Stomach (tissue), 9 donors: Measurements from ENCODE around the gene TRAF7. TPM values are rescaled to one million over a fixed set of nuclear protein-coding genes. Genes with fewer than 3 reads are reported as not detected.
A peak's percentile ranks its signal among the peaks of the same experiment; 100 is the strongest.

Experiments used
- DNase-seq, 2 donors: peaks; one replicate each; pipeline versions ENCODE4 v3.0.0 to v3.0.0-alpha.2; 2013 to 2019
- H3K27ac ChIP-seq, 5 donors: fragments of 200-600 bp in 4 of 5; sonication (generic) in 4 of 5; one replicate each; pipeline ENCODE4 v1.5.1; 2013 to 2019; ENCODE audit warnings: mild to moderate bottlenecking in 1 of 5, moderate library complexity in 1 of 5
- H3K27me3 ChIP-seq, 3 donors: fragments of 200-600 bp; sonication (generic); one replicate each; pipeline ENCODE4 v1.5.1; 2017 to 2019; ENCODE audit warnings: mixed run types in 1 of 3
- H3K36me3 ChIP-seq, 4 donors: fragments of 200-600 bp; sonication (generic); 1 replicate in 3 of 4; 2 replicates in 1 of 4; pipeline ENCODE4 v1.5.1; 2016 to 2019
- H3K4me1 ChIP-seq, 4 donors: fragments of 200-600 bp; sonication (generic); one replicate each; pipeline ENCODE4 v1.5.1; 2016 to 2019
- H3K4me3 ChIP-seq, 4 donors: fragments of 200-600 bp; sonication (generic) in 3 of 4; one replicate each; pipeline ENCODE4 v1.5.1; 2016 to 2019; ENCODE audit warnings: mild to moderate bottlenecking in 1 of 4
- H3K9me3 ChIP-seq, 4 donors: fragments of 200-600 bp; sonication (generic); one replicate each; pipeline ENCODE4 v1.5.1; 2016 to 2019
- EP300 ChIP-seq: sonication (generic); formaldehyde crosslinking; IDR thresholded peaks from one replicate; pipeline ENCODE4 v1.6.1; 2017; ENCODE audit warnings: antibody characterized with exemption
- POLR2A ChIP-seq, 4 donors: fragments of 450-650 bp; IDR thresholded peaks; one replicate each; pipeline ENCODE4 v1.6.1; 2016; ENCODE audit warnings: antibody characterized with exemption in 4 of 4, control low read depth in 2 of 4, mild to moderate bottlenecking in 1 of 4, moderate library complexity in 1 of 4
- POLR2AphosphoS5 ChIP-seq, 3 donors: sonication (generic); formaldehyde crosslinking; IDR thresholded peaks; one replicate each; pipeline ENCODE4 v1.6.1; 2016; ENCODE audit warnings: antibody characterized with exemption in 3 of 3
- WGBS, 5 donors: extraction: QIAGEN DNeasy Blood & Tissue Kit in 3 of 5; methylation state at CpG; one replicate each; pipeline versions ENCODE4 v1.1.5 to v1.1.7; 2013 to 2018; 5-methylcytosine and 5-hydroxymethylcytosine counted together
- intact Hi-C: fragments of 100-400 bp; cut with DNase I; formaldehyde crosslinking; loops from one replicate; pipeline ENCODE4 v1.15.1; 2023; ENCODE audit warnings: low total_unique reads
- polyA plus RNA-seq, 3 donors: library from polyadenylated mRNA; stranded (reverse); fragments of 200-250 nt; gene quantifications; one replicate each; pipeline ENCODE4 v1.2.3, GENCODE V29; 2013
- total RNA-seq, 5 donors: library from RNA; depleted of rRNA; stranded (reverse); fragments of >200 nt; gene quantifications; one replicate each; pipeline versions ENCODE4 v1.1.0 to v1.2.3, GENCODE V29; 2014 to 2016
- TF ChIP-seq, protein P1 (sequence below), 7 experiments: fragments of 450-650 bp in 4 of 7; fragments of 200-600 bp in 3 of 7; sonication (generic) in 3 of 7; IDR thresholded peaks; one replicate each; pipeline ENCODE4 v1.5.1; 2016 to 2019; ENCODE audit warnings: antibody characterized with exemption in 7 of 7, control low read depth in 2 of 7, mild to moderate bottlenecking in 1 of 7
- donor health status: healthy with polysubstance abuse.
- donor health status: Bipolar disorder and iron deficiency.
- donor health status: healthy.

The TRAF7 gene
- total and polyA plus RNA-seq, 8 donors = 20.9 to 204 (median 38.5) TPM

- Histone ChIP-seq H3K27ac (peak overlapping the region in 1 of 5 donors; percentile 99), H3K36me3 (peaks cover 29 to 43% (median 38%) of the 10 kb centered on the region in 4 donors)
- no peak for TF ChIP-seq POLR2A (IDR thresholded peaks at IDR 0.05)
- TF ChIP-seq EP300 = no peak
- TF ChIP-seq, protein P1, sequence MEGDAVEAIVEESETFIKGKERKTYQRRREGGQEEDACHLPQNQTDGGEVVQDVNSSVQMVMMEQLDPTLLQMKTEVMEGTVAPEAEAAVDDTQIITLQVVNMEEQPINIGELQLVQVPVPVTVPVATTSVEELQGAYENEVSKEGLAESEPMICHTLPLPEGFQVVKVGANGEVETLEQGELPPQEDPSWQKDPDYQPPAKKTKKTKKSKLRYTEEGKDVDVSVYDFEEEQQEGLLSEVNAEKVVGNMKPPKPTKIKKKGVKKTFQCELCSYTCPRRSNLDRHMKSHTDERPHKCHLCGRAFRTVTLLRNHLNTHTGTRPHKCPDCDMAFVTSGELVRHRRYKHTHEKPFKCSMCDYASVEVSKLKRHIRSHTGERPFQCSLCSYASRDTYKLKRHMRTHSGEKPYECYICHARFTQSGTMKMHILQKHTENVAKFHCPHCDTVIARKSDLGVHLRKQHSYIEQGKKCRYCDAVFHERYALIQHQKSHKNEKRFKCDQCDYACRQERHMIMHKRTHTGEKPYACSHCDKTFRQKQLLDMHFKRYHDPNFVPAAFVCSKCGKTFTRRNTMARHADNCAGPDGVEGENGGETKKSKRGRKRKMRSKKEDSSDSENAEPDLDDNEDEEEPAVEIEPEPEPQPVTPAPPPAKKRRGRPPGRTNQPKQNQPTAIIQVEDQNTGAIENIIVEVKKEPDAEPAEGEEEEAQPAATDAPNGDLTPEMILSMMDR (IDR thresholded peaks at IDR 0.05) = no peak
- TF ChIP-seq POLR2AphosphoS5 (IDR thresholded peaks at IDR 0.05) = no peak
These were observed 51.3 kb downstream of the TRAF7 start for GRCh38 chr16:2206780-2207433.

DNA sequence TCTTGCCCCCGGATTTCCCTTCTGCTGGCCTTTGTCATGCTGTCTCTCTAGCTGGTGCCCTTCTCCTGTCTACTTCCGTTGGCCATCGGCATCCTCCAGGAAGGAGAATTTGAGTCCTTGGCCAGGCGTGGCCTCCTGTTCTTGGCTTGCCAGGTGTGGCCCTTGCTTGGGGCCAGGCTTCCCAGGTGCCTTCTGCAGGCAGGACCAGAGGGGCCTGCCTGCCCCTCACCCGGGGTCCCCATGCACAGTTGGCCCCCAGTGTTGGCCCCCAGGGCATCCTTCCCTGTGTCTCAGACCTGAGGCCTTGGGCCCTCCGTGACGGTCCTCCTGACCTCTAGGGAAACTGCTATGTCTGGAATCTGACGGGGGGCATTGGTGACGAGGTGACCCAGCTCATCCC is 52.3 kb downstream of the TRAF7 start:
- TF ChIP-seq POLR2A (IDR thresholded peaks at IDR 0.05) (no peak), EP300 (no peak), POLR2AphosphoS5 (IDR thresholded peaks at IDR 0.05) (no peak)
- TF ChIP-seq, protein P1 (IDR thresholded peaks at IDR 0.05) = no peak
- peaks cover 29 to 50% (median 40%) of the 10 kb centered on the region in 4 donors for H3K36me3 ChIP-seq
- H3K9me3 ChIP-seq = no peaks in the 10 kb centered on the region
- H3K4me3 ChIP-seq = no peak overlapping the region
- no peak overlapping the region for H3K27ac ChIP-seq
- no peak for DNase-seq
- intact Hi-C loops = loop anchor here (10.0 kb wide), 1 partner anchor 47 kb away; the partner anchor contains the start of gene ECI1
- H3K27me3 ChIP-seq = no peaks in the 10 kb centered on the region
- 88 to 95% (median 92%) methylated on average over 7 to 9 of the region's 9 CpGs for WGBS, 5 donors
- peaks cover 20 to 41% (median 37%) of the 10 kb centered on the region in 4 donors for H3K4me1 ChIP-seq

More at GRCh38 chr16:2206780-2207433, 51.3 kb downstream of the TRAF7 start:
- no peak for DNase-seq
- Histone ChIP-seq H3K9me3 (no peaks in the 10 kb centered on the region), H3K27me3 (no peaks in the 10 kb centered on the region), H3K4me3 (peak overlapping the region in 2 of 4 donors; percentile 65), H3K4me1 (peaks cover 12 to 32% (median 27%) of the 10 kb centered on the region in 4 donors)
- intact Hi-C loops = loop anchor here (10.0 kb wide), 1 partner anchor 48 kb away; the partner anchor contains the start of gene ECI1
- WGBS, 5 donors = 89 to 93% (median 91%) methylated on average over 9 to 23 of the region's 23 CpGs

- peaks cover 29 to 51% (median 40%) of the 10 kb centered on the region in 4 donors for H3K36me3 ChIP-seq
- 75 to 86% (median 78%) methylated on average over 7 to 23 of the region's 23 CpGs for WGBS, 5 donors
- intact Hi-C loops = loop anchor here (10.0 kb wide), 1 partner anchor 46 kb away; the partner anchor contains the start of gene ECI1
- peaks cover 25 to 46% (median 41%) of the 10 kb centered on the region in 4 donors for H3K4me1 ChIP-seq
- no peaks in the 10 kb centered on the region for H3K27me3 ChIP-seq
- H3K4me3 ChIP-seq = no peak overlapping the region
- no peak for TF ChIP-seq POLR2A (IDR thresholded peaks at IDR 0.05)
- TF ChIP-seq POLR2AphosphoS5 (IDR thresholded peaks at IDR 0.05) = no peak
- no peak for TF ChIP-seq EP300
- TF ChIP-seq, protein P1 (IDR thresholded peaks at IDR 0.05) = no peak
- no peak for DNase-seq
- no peak overlapping the region for H3K27ac ChIP-seq
- H3K9me3 ChIP-seq = no peaks in the 10 kb centered on the region
These were observed 52.7 kb downstream of the TRAF7 start for GRCh38 chr16:2208308-2208707.

DNA sequence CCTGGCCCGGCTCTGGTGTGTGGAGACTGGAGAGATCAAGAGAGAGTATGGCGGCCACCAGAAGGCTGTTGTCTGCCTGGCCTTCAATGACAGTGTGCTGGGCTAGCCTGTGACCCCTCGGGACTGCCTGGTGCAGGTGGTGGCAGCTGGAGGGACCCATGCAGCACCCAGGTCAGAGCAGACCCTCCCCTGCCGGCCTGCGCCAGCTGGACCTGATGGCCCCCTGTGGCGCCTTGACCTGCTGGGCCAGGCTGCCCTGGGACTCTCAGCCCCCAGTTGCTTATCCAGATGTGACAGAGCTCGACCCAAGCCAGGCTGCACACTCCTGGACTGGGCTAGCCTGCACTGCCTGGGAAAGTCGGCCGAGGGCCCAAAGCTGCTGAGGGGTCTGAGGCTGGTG is 53.2 kb downstream of the TRAF7 start:
- TF ChIP-seq EP300 = no peak
- no peak for TF ChIP-seq POLR2AphosphoS5 (IDR thresholded peaks at IDR 0.05)
- TF ChIP-seq, protein P1 (IDR thresholded peaks at IDR 0.05) = no peak
- no peak for DNase-seq
- H3K9me3 ChIP-seq = no peaks in the 10 kb centered on the region
- WGBS, 5 donors = 85 to 95% (median 93%) methylated on average over 9 of the region's 9 CpGs; no CpG with 5 or more reads in 1 of the 5 donors
- intact Hi-C loops = loop anchor here (10.0 kb wide), 1 partner anchor 46 kb away; the partner anchor contains the start of gene ECI1
- H3K4me3 ChIP-seq = no peak overlapping the region
- peaks cover 29 to 51% (median 40%) of the 10 kb centered on the region in 4 donors for H3K36me3 ChIP-seq
- H3K27ac ChIP-seq = no peak overlapping the region
- H3K4me1 ChIP-seq = peaks cover 29 to 50% (median 46%) of the 10 kb centered on the region in 4 donors
- no peaks in the 10 kb centered on the region for H3K27me3 ChIP-seq
